ENCODE results near the gene CCSAP. TPM values are rescaled to one million over a fixed set of nuclear protein-coding genes. Genes with fewer than 3 reads are reported as not detected.

The CCSAP gene
- total RNA-seq, 4 donors from 2014 or later, result 0.51 to 14.2 (median 4.3) TPM

DNA sequence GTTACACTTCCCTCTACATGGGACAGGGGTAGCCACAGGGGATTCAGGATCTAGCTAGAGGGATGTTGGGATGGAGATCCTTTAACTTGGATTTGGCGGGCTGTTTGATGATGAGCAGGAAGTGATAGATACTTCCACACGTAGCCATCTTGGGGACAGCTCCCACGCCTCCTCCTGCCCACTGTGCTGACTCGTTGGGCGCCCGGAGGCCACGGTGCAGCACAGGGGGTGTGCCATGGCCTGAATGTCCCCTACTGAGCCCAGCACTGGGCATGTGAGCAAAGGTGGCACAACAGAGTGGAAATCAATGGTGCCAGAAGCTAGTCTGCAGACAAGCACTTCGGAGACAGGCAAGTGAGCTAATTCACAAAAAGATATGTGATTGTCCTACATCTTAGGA, 31.6 kb upstream of the CCSAP start:
- no peak overlapping the region for H3K4me3 ChIP-seq
- no peaks in the 10 kb centered on the region for H3K4me1 ChIP-seq
- H3K9me3 ChIP-seq, result no peaks in the 10 kb centered on the region
- DNase-seq, result no peak
- H3K27me3 ChIP-seq, result no peaks in the 10 kb centered on the region
- H3K36me3 ChIP-seq, result no peaks in the 10 kb centered on the region
- intact Hi-C loops (cut with DNase I; ENCODE audit: low total_unique reads), result no loop called here
- no peak for TF ChIP-seq POLR2A (IDR thresholded peaks at IDR 0.05)
- TF ChIP-seq, protein P1, sequence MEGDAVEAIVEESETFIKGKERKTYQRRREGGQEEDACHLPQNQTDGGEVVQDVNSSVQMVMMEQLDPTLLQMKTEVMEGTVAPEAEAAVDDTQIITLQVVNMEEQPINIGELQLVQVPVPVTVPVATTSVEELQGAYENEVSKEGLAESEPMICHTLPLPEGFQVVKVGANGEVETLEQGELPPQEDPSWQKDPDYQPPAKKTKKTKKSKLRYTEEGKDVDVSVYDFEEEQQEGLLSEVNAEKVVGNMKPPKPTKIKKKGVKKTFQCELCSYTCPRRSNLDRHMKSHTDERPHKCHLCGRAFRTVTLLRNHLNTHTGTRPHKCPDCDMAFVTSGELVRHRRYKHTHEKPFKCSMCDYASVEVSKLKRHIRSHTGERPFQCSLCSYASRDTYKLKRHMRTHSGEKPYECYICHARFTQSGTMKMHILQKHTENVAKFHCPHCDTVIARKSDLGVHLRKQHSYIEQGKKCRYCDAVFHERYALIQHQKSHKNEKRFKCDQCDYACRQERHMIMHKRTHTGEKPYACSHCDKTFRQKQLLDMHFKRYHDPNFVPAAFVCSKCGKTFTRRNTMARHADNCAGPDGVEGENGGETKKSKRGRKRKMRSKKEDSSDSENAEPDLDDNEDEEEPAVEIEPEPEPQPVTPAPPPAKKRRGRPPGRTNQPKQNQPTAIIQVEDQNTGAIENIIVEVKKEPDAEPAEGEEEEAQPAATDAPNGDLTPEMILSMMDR (IDR thresholded peaks at IDR 0.05), result no peak
- H3K27ac ChIP-seq, result no peak overlapping the region

DNA sequence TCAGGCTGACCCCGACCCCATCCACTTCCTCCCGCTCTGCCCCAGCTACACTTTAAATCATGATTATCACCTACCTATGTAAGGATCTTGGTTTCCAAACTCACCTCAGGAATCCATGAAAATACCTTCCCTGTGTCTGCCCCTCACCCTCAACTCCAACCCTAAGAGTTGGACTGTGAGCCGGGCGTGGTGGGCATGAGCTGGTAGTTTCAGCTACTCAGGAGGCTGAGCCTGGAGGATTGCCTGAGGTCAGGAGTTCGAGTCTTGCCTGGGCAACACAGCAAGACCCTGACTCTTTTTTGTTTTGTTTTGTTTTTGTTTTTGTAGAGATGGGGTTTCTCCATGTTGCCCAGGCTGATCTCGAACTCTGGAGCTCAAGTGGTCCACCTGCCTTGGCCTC, 30.5 kb upstream of the CCSAP start:
- no peak overlapping the region for H3K27ac ChIP-seq
- H3K36me3 ChIP-seq, result no peaks in the 10 kb centered on the region
- intact Hi-C loops (cut with DNase I; ENCODE audit: low total_unique reads), result no loop called here
- DNase-seq, result no peak
- TF ChIP-seq, protein P1 (IDR thresholded peaks at IDR 0.05), result no peak
- TF ChIP-seq POLR2A (IDR thresholded peaks at IDR 0.05), result no peak
- no peaks in the 10 kb centered on the region for H3K4me1 ChIP-seq
- no peaks in the 10 kb centered on the region for H3K9me3 ChIP-seq
- H3K4me3 ChIP-seq, result no peak overlapping the region
- no peaks in the 10 kb centered on the region for H3K27me3 ChIP-seq

DNA sequence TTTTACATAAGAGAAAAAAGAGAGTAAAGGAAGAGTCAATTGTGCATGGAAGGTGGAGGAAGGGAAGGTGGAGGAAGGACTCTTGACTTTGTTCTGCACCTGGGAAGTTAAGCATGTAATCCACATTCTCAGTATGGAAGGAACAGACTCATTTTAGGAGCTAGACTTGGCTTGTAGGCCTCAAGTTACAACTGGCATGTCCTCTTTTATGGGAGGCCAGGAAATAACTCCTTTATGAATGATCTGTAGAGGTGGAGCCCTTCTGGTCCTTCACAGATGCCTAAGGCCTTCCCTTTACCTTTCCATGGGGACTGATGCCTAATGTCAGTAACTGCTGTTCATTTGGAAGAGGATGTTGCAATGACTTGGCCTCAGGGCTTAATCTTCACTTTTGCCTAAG, 29.4 kb upstream of the CCSAP start:
- H3K4me3 ChIP-seq, result no peak overlapping the region
- H3K9me3 ChIP-seq, result no peaks in the 10 kb centered on the region
- no peak overlapping the region for H3K27ac ChIP-seq
- DNase-seq, result no peak
- H3K4me1 ChIP-seq, result no peaks in the 10 kb centered on the region
- intact Hi-C loops (cut with DNase I; ENCODE audit: low total_unique reads), result no loop called here
- TF ChIP-seq POLR2A (IDR thresholded peaks at IDR 0.05), result no peak
- TF ChIP-seq, protein P1 (IDR thresholded peaks at IDR 0.05), result no peak
- no peaks in the 10 kb centered on the region for H3K36me3 ChIP-seq
- no peaks in the 10 kb centered on the region for H3K27me3 ChIP-seq

DNA sequence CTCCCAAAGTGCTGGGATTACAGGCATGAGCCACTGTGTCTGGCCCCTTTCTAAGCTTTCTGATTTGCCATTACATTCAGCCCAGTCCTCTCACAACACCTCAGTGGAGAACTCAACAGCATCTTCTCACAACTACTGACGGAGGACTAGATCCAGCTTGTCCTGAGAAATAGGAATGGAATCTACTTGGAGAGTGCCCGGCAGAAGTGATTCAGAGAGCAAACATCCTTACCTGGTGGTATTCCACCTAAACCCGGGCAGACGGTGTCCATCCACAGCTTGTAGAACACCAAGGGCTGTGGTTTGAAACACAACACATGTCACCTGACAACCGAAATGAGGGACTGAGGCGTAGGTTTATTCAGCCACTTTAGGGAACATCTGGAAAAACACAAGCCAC, 28.8 kb upstream of the CCSAP start:
- Histone ChIP-seq H3K4me1 (no peaks in the 10 kb centered on the region), H3K27ac (no peak overlapping the region), H3K9me3 (no peaks in the 10 kb centered on the region), H3K36me3 (no peaks in the 10 kb centered on the region), H3K27me3 (no peaks in the 10 kb centered on the region), H3K4me3 (no peak overlapping the region)
- intact Hi-C loops (cut with DNase I; ENCODE audit: low total_unique reads), result no loop called here
- DNase-seq, result no peak
- TF ChIP-seq, protein P1 (IDR thresholded peaks at IDR 0.05), result no peak
- TF ChIP-seq POLR2A (IDR thresholded peaks at IDR 0.05), result no peak

DNA sequence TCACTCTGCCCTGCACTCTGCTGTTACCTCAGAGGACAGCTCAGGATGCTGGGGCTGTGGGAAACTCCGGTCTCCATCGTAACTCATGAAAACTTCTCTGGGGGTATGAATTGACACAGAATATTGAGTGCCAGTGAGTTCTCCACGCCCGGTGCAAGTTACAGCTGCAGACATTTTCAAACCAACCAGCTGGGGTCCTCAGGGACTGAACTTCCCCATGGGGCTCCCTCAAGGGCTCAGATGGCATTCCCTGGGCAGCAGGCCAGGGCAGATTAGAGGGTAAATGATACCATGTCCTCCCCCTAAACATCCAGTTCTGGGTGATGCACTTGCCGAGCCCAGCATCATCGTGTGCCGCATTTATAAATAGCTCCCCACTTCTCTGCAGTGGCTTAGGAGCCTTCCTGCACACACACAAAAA, 27.8 kb upstream of the CCSAP start:
- Histone ChIP-seq H3K4me3 (no peak overlapping the region), H3K9me3 (no peaks in the 10 kb centered on the region), H3K4me1 (no peaks in the 10 kb centered on the region), H3K27ac (no peak overlapping the region), H3K27me3 (no peaks in the 10 kb centered on the region), H3K36me3 (no peaks in the 10 kb centered on the region)
- intact Hi-C loops (cut with DNase I; ENCODE audit: low total_unique reads), result no loop called here
- DNase-seq, result no peak
- TF ChIP-seq, protein P1 (IDR thresholded peaks at IDR 0.05), result no peak
- TF ChIP-seq POLR2A (IDR thresholded peaks at IDR 0.05), result no peak

Data from uterus (tissue), 4 donors.